ENCODE data around the gene MYOM3.

Gene MYOM3

GRCh38 chr1:24138476-24139221 lies 26.7 kb upstream of the MYOM3 start:
- DNase-seq: no peak

GRCh38 chr1:24136956-24137539 lies 25.1 kb upstream of the MYOM3 start:
- no peak for DNase-seq

GRCh38 chr1:24134376-24134775 lies 22.4 kb upstream of the MYOM3 start:
- DNase-seq: no peak

GRCh38 chr1:24133819-24134218 lies 21.9 kb upstream of the MYOM3 start:
- DNase-seq: no peak

DNA sequence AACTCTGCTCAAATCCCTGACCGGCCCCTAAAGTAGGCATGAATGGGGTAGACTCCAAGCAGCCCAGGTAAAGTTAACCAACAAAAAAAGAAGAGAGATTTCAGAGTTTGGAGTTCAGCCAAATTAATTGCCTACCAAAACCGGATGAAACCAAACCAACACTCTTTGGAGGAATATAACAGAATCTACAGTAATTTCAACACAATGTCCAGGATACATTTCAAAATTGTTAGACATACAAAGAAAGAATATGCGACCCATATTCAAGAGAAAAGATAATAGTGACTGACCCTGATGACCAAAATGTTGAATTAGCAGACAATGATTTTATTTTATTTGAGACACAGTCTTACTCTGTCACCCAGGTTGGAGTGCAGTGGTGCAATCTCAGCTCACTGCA lies 18.4 kb upstream of the MYOM3 start:
- DNase-seq: no peak

DNA sequence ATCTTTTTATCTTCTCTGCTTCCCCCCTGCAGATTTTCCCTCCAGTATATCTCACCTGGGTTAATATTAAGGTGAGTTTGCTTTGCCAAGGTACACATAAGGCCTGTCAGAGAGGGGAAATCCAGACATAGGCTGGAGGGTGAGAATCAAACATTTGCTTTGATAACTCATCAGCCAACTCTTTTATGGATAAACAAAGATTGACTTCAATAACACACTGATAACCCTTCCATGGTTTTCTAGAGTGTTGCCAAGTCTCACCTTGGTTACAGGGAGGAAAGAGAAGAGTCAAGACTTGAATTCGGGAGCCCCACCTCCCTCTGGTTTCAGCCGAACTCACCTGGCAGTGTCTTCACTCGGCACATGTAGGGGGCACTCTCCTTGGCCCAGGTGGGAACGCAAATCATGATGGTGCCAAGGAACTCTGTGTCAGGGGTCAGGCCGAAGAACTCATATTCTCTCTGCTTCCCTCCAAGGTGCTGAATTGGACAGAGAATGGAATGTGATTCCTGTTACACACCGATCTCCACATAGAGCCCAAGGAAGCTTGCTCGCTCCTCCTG lies 15.9 kb upstream of the MYOM3 start:
- DNase-seq: no peak

- no peak for DNase-seq
Measured at GRCh38 chr1:24127134-24127800, 15.3 kb upstream of the MYOM3 start.

DNA sequence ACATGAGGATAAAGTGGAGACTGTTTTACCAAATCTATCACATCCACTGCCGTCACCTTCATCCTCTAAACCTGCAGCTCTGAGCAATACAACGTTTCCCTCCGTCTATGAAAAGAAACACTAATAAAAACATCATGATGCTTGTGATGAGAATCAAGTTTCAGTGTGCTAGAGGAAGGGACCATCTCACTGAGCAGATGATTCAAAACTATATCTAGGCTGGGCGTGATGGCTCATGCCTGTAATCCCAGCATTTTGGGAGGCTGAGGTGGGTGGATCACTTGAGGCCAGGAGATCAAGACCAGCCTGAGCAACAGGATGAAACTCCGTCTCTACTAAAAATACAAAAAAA lies 14.7 kb upstream of the MYOM3 start:
- no peak for DNase-seq

GRCh38 chr1:24126018-24126671 lies 14.2 kb upstream of the MYOM3 start:
- no peak for DNase-seq

DNA sequence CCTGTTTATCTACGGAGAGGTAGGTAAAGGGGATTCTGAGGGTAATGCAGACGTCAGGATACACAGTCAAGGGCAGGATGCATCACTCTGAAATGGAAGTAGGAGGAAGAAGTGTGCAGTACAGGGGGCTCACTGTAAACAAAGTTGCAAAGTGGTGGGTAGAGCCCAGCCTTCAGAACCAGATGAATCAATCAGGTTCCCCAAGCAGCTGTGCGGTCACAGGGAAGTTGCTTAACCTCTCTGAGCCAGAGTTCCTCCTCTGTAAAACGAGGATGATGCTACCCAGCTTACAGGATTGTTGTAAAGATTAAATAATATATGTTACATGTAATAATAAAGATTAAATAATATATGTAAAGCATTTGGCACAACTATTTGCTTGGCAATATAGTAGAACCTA lies 13.5 kb upstream of the MYOM3 start:
- no peak for DNase-seq

- DNase-seq: no peak
Measured at GRCh38 chr1:24124980-24125379, 13.0 kb upstream of the MYOM3 start.

DNA sequence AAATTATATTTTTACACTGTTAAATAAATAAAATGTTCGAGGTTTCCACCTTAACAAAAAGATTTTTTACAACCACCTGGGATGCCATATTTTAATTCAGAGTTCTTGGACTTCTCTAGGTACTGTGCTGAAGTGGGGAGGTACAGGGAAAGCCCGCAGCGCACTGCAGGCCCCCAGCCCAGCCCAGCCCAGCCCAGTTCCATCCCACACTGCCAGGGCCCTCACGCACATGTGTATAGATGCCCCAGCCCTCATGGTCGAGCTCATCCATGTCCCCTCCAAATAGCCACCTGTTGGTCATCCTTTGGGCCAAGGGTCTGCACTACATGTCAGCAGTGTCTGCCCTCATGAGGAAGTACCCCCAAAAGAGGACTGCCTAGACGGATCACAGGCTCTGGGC lies 11.7 kb upstream of the MYOM3 start:
- no peak for DNase-seq

DNA sequence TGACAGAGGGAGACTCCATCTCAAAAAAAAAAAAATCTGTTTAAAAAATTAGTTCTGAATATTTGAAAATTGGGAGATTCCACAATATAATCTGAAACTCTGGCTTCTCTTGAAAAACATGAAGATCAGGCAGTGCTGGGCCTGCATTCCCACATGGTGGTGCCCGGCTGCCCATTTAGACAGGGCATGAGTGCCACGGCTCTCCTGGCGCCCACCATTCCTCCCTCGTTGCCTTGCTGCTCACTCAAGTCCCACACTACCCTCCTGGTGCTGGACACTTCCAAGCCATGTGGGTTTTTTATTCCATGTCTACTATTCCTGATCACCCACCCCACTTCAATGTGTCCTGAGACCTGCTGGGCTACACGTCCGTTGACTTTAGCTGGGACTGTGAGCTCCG lies 10.8 kb upstream of the MYOM3 start:
- no peak for DNase-seq

GRCh38 chr1:24121406-24121805 lies 9.5 kb upstream of the MYOM3 start:
- DNase-seq: no peak

DNA sequence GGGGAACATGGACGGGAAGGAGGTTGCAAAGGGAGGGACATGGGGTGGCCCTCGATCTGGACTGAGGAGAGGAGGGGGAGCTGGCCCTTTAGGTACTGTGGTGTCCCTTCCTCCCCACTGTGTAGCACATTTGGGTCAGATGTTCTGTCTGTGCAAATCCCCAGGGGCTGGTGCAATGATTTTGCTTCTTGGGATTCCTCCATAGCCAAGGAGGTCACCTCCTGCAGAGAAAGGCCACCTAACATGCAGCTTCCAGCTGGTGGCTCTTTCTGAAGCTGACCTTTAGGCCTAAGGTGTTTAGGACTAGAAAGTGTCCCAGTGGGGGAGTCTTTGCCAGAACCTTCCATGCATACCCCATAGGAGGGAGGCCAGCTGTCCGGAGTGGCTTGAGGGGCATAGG lies 9.0 kb upstream of the MYOM3 start:
- DNase-seq: no peak

- no peak for DNase-seq
Measured at GRCh38 chr1:24119859-24120756, 8.2 kb upstream of the MYOM3 start.

DNA sequence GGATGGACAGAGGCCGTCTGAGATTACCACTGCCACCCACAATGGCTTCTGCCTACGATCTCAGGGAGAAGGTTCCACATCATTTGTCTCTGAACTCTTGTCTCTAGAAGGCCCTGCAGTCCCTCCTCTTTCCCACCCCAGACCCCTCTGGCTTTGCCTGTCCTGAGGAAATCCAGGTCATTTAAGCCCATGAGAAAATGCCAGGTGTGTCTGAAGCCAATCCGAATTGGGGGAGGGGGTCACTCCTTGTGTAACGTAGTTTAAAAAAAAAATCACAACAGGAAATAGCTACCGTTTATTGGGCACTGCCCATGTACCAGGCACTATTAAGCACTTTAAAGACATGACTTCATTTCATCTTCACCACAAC lies 7.5 kb upstream of the MYOM3 start:
- no peak for DNase-seq

DNA sequence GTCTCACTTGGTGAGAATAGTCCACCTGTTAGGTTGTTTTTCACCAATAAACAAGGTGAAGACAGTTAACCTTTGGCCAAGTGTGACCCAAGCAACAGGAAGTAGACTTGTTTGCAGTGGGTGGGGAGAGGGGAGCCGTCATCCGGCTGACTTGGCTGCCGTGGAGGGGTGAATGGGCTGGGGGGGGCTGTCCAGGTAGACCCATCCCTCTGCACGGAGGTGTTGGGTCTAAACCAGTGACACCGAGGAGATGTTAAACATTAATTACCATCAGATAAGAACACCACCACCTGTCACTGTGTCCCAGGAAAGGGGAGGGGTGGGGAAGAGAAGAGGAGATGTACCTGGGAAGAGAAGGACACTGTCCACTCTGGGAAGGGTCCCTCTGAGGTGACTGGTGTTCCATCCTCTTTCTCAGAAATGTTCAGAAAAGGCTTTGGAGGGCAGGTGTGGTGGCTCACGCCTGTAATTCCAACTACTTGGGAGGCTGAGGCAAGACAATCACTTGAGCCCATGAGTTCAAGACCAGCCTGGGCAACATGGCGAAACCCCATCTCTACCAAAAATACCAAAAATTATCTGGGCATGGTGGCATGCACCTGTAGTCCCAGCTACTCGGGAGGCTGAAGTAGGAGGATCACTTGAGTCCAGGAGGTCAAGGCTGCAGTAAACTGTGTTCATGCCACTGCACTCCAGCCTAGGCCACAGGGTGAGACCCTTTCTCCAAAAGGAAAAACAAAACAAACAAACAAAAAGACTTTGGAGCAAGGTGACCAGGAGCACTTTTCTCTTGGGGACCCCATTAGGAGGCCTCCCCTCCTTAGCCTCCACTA lies 6.7 kb upstream of the MYOM3 start:
- no peak for DNase-seq

DNA sequence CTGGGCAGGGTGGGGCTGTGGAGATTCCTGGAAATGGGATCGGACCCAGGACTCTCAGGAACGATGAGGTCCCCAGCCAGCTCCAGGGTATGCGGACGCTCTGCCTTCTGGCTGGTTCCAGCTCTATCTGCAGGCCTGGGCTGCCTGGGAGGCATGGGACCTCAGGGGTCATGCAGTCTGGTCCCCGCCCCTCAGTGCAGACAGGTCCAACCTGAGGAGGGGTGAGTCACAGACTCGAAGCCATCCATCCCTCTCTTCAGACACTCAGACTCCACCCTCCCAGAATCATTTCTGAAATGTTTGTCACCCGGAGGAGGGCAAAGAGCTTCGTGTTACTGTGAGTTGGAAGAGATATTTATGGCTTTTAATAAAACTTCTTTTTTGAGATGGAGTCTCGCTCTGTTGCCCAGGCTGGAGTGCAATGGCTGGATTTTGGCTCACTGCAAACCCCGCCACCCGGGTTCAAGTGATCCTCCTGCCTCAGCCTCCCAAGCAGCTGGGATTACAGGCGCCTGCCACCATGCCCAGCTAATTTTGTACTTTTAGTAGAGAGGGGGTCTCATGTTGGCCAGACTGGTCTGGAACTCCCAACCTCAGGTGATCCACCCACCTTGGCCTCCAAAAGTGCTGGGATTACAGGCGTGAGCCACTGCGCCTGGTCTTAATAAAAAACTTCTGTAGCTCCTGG lies 5.9 kb upstream of the MYOM3 start:
- no peak for DNase-seq

DNA sequence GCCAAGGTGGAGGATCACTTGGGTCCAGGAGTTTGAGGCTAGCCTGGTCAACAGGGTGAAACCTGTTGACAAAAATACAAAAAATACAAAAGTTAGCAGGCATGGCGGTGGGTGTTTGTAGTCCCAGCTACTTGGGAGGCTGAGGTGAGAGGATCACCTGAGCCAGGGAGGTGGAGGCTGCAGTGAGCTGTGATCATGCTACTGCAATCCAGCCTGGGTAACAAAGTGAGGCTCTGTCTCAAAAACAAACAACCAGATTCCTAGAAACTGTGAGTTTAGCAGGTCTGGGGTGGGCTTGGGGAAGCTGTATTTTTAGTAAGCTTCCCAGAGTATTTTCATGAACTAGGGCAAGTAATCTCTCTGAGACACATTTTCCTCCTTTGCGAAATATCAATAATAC lies 5.2 kb upstream of the MYOM3 start:
- no peak for DNase-seq

DNA sequence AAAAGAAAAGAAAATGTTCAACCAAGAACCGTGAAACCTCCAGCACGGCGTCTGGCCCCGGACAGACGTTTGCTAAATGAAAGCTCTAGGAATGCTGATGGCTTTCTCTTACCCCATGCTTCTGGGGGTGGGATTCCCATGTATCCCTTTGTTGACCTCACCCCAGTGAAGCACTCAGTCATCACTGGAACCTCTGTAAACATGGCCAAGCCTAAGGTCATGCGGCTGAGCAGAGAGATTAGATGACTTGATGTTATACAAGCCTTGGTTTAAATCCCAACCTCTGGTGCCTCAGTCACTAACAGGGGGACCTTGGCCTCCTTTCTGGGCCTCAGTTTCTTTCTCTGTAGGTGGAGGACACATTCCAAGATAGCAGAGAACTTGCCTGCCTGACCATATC lies 2.8 kb upstream of the MYOM3 start:
- DNase-seq: no peak

Measured in activated CD8-positive, alpha-beta memory T cell treated with anti-CD3 and anti-CD28 coated beads, Interleukin-2, amount 50 U/mL, for 48 hours (primary cell).